ENCODE results near the gene NLRC5.
"Not testable (repeated sequence)": the region's sequence is repeated elsewhere in the genome, so short reads cannot be mapped to it uniquely, and the experiment has no call there.

Gene NLRC5

DNA sequence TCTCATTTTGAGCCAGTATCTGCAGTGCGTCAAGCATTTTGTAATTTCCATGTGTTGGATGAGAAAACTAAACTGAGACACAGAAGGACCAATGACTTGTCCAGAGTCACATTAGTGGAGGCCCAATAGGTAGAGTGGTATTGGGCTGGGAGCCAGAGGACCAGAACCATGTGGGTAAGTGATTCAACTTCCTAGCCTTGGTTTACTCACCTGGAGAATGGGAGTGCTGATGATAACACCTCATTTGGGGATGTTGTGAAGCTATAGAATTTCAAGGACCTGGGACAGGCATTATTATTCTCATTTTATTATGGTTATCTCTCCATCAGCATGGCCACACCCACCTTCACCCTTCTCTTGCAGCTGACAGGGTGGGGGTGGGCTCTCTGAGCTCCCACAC is 111.1 kb downstream of the NLRC5 start:
- DNase-seq (ENCODE audit: low read depth) = no peak

- no peak for DNase-seq (ENCODE audit: low read depth)
Observed at GRCh38 chr16:57102888-57103851, 113.8 kb downstream of the NLRC5 start.

- DNase-seq (ENCODE audit: low read depth) = no peak
Observed at GRCh38 chr16:57104706-57105105, 115.3 kb downstream of the NLRC5 start.

DNA sequence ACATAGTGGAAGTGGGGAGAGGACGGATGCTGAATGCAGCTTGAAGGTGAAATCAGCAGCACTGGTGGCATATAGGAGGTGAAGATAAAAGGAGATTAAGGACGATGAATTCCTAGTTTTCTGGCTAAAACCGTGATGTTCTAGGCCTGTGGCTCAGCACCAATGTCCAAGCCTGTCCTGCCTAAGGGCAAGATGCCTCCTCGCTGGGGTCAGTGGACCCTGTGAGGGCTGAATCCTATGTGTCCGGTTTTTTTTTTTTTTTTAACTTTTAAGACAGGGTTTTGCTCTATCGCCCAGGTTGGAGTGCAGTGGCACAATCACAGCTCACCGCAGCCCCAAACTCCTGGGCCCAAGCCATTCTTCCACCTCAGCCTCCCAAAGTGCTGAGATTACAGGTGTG is 115.8 kb downstream of the NLRC5 start:
- DNase-seq (ENCODE audit: low read depth) = no peak

DNA sequence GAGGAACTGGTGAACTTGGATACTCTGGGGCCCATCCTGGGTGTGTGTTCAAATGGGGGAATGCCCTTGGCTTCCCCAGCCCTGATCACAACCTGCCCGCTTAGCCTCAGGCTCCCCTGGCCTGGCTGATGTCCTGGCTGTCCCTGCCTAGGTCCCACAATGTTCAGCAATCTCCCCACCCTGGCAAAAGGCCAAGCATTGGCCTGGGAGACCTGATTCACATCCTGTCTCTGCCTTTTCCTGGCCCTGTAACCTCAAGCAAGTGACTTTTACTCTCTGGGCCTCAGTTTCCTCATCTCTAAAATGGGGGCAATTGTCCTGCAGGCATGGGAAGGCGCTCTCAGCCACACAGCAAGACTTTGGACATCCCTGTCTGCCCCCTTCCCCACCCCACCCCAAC is 117.4 kb downstream of the NLRC5 start:
- no peak for DNase-seq (ENCODE audit: low read depth)

- no peak for DNase-seq (ENCODE audit: low read depth)
Observed at GRCh38 chr16:57107321-57107922, 118.1 kb downstream of the NLRC5 start.

GRCh38 chr16:57108432-57108831 is 119.1 kb downstream of the NLRC5 start:
- DNase-seq (ENCODE audit: low read depth) = no peak

DNA sequence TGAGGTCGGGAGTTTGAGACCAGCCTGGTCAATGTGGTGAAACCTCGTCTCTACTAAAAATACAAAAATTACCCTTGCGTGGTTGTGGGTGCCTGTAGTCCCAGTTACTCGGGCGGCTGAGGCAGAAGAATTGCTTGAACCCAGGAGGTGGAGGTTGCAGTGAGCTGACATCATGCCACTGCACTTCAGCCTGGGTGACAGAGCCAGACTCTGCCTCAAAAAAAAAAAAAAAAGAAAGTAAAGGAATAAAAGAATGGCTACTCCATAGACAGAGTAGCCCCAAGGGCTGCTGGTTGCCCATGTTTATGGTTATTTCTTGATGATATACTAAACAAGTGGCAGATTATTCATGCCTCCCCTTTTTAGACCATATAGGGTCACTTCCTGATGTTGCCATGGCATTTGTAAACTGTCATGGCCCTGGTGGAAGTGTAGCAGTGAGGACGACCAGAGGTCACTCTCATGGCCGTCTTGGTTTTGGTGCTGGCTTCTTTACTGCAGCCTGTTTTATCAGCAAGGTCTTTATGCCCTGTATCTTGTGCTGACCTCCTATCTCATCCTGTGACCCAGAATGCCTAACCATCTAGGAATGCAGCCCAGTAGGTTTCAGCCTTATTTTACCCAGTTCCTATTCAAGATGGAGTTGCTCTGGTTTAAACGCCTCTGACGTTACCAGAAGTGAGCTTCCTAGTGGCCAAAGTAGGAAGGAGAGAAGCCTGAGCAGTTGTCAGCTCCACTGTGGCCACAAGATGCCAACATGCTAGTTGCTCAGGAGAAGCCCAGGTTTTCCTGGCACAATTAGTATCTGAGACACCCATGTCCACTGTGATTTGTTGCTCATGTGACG is 120.1 kb downstream of the NLRC5 start:
- not testable (repeated sequence) for DNase-seq (ENCODE audit: low read depth)

DNA sequence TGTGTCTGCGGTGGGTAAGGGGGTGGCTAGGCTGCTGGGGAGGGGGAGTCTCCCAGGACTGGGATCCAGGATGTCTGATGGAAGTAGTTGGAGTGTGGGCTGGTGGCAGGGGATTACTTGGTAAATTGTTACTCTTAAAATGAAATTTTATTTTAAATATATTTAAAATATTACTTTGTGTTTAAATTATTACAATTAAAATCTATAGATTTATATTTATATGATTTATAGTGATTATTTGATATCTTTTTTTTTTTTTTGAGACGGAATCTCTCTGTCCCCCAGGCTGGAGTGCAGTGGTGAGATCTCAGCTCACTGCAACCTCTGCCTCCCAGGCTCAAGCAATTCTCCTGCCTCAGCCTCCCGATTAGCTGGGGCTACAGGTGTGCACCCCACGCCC is 121.6 kb downstream of the NLRC5 start:
- DNase-seq (ENCODE audit: low read depth) = no peak

- no peak for DNase-seq (ENCODE audit: low read depth)
Observed at GRCh38 chr16:57111420-57111819, 122.1 kb downstream of the NLRC5 start.

GRCh38 chr16:57112403-57113041 is 123.2 kb downstream of the NLRC5 start:
- DNase-seq (ENCODE audit: low read depth) = no peak

DNA sequence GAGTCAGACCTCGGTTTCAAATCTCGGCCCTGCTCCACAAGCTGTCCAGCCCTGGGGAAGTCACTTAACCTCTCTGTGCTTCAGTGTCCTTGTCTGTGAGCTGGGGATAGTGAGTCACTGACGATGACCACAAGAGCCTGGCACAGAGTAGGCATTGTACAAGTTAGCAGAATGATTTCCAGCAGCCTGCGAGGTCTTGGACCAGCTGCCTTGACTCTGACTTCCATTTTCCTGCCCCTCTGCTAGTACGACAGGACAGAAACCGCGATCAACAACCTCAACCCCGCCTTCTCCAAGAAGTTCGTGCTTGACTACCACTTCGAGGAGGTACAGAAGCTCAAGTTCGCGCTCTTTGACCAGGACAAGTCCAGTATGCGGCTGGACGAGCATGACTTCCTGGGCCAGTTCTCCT is 123.7 kb downstream of the NLRC5 start:
- no peak for DNase-seq (ENCODE audit: low read depth)

DNA sequence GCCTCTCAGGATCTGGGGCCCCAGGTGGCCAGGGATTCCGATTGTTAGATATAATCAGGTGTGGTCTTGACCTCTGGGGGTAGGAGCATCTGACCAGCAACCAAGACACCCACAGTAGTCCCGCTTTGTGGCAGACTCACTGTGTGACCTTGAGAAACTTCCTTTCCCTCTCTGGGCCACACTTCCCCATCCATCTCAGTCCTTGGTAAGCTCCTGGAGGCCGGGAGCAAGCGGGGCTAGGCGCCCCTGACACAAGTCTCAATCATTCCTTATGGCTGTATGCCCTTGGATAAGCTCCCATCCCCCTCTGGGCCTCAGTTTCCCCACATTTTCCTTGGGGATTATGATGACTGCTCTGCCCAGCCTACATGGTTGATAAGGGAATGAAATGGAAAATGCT is 124.3 kb downstream of the NLRC5 start:
- no peak for DNase-seq (ENCODE audit: low read depth)

GRCh38 chr16:57115168-57115513 is 125.8 kb downstream of the NLRC5 start:
- no peak for DNase-seq (ENCODE audit: low read depth)

DNA sequence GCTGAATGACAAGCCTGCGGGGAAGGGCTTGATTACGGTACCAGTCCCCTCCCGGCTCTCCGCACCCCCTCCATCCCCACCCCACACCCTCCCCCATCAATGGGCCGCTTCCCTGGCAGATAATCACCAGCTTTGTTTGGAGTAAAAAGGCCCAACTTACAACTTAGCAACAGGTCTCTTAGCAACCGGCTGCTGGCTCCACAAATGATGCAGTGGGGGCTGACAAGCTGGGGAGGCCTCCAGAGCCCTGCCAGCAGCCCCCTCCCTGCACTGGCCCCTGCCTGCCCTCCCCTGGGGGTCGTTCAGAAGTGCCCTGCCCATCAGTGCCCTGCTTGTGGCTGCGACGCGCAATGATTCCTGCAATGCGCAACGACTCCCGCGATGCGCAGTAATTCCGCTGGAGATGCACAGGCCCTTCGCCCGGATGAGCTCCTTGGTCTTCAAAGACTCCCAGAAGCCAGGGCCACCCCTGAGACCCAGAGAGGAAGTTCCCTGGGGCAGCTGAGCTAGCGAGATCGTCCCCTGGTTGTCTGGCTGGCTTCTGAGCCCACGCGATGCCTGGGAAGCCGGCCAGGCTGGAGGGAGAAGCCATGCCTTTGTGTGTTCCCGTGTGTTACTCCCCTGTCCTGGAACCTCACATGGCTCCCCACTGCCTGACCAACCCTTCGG is 126.3 kb downstream of the NLRC5 start:
- no peak for DNase-seq (ENCODE audit: low read depth)

DNA sequence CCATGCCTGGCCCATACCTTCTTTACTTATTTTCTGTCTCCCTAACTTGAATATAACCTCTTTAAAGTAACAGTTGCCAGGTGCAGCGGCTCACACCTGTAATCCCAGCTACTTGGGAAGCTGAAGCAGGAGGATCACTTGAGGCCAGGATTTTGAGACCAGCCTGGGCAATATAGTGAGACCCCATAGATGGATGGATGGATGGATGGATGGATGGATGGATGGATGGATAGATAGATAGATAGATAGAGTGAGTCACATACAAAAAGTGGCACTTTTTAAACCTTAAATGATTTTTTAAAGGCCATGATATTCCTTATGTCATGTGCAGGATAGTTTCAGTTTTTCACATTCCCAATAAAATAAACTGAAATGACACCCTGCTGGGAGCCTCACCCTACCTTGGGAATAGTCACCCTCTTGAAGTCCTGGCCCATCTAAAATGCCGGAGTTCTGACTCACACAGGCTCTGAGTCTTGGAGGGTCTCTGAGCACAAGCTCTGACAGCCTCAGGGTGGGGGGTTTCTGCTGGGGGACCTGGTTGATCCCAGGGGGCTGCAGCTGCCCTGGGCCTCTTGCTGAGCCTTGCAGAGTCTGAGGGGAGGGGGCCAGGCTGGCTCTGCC is 129.2 kb downstream of the NLRC5 start:
- DNase-seq (ENCODE audit: low read depth) = no peak

DNA sequence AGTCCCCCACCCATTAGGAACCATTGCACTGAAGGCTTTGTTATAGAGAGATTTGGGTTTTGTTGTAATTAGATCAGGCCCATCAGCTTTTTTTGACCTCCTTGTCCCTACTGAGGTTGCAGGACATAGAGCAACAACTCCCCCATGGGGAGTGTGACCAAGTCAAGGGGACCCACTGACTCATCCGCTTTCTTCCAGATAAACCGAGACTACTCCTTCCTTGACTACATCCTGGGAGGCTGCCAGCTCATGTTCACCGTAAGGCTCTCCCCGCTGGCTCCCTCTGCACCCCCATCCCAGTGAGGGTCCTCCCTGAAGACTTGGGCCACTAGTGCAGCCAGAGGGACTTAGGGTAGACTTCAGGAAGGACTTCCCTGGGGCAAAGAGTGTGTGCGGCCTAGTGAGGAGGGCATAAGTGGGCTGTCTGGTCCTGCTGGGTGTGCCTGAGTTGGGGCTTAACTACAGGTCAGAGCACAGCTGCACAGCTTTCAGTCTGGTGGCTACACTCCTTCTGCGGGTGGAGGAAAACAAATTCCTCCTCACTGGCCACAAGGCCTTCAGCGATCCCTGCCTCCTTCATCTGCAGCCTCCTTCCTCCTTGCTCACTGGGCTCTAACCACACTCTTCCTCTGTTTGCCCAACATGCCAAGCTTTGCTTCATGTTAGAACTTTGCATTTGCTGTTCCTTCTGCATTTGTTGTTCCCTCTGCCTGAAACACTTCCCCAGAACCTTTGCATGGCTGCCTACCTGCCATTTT is 134.0 kb downstream of the NLRC5 start:
- DNase-seq (ENCODE audit: low read depth) = no peak

DNA sequence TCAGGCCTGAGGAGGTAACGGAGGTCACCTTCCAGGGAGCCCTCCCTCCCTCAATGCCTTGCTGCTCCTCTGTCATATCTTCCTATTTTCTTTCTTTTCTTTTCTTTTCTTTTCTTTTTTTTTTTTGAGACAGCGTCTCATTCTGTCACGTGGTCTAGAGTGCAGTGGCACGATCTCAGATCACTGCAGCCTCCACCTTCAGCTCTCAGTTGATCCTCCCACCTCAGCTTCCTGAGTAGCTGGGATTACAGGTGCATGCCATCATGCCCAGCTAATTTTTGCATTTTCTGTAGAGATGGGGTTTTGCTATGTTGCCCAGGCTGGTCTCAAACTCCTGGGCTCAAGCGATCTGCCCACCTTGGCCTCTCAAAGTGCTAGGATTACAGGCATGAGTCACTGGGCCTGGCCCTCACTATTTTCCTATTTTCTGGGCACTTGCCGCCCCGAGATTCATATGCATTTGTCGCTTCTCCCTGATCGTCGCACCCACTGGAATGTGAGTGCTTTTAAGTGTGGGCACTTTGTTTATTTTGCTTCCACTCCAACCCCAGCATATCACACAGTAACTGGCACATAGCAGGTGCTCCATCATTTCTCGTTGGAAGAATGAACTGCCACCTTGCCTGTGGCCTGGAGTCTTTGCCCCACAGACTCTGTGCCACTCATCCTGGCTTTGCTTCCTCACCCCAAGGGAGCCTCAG is 134.8 kb downstream of the NLRC5 start:
- no peak for DNase-seq (ENCODE audit: low read depth)

DNA sequence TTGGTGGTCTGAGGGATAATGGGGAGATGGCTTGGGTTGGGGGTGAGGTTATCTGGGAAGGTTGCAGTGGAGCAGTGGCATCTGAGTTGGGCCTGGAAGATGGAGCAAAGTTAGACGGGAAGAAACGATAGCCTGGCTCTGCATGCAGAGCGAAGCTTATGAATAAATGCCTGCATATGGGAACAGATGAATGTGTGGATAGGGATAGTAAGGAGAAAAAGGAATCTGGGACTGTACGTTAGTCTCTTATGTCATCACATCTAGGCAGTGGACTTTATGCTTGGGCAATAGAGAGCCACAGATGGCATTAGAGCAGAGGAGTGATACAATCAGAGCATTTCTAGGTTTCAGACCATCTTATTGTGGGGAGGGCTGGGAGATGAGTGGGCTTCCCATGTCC is 136.0 kb downstream of the NLRC5 start:
- no peak for DNase-seq (ENCODE audit: low read depth)

GRCh38 chr16:57125969-57126368 is 136.6 kb downstream of the NLRC5 start:
- no peak for DNase-seq (ENCODE audit: low read depth)
